ENCODE measurements around the gene AFF3. TPM values are rescaled to one million over a fixed set of nuclear protein-coding genes. Genes with fewer than 3 reads are reported as not detected.

AFF3 gene
- total and polyA plus RNA-seq, 2 of the 4 experiments (the other 2 are of a cell fraction), result 12.9 to 14.3 TPM

DNA sequence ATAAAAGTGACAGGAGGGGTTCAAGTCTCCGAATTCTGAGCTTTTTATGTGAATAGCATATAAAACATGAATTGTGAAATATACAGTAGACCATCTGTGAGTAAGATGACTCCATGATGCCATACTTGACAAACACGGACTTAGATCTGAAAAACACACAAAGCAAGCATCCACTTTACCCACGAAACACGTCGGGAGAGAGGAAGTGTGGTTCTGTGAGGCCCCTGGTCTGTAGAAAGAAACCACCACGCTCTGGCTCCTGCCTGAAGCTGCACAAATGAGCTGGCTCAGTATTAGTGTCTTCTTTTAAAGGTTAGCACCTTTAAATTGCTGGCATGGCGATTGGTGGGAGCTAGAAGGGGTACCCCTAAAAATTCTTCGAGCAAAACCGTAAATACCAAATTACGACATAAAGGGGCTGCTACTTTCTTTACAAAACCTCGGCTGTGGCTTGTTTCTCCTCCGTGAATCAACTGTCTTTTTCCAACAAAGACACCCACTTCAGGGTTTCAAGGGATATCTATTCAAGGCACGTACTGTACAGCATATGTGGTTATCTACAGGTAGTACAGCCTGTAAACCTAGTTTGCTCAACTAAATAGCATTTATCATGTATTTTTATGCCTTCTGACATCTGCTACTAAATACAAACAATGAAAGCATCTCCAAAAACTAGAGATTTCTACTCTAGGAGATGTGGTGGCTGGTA, 70.9 kb downstream of the AFF3 start:
- POLR2A ChIA-PET (ENCODE audit: unreplicated experiment), result no interaction called here
- no peak overlapping the region for H2AFZ ChIP-seq (replicated peaks; ENCODE audit: low read length, poor library complexity)
- no TSS peak for BruUV-seq (replicated peaks)

More for the DNA sequence above, 70.9 kb downstream of the AFF3 start:
- peaks cover 35 to 51% of the 10 kb centered on the region in 2 experiments for H3K79me1 ChIP-seq (ENCODE audit: low read depth in 1 of 2, low read length in 2 of 2)
- TF ChIP-seq, protein P1, sequence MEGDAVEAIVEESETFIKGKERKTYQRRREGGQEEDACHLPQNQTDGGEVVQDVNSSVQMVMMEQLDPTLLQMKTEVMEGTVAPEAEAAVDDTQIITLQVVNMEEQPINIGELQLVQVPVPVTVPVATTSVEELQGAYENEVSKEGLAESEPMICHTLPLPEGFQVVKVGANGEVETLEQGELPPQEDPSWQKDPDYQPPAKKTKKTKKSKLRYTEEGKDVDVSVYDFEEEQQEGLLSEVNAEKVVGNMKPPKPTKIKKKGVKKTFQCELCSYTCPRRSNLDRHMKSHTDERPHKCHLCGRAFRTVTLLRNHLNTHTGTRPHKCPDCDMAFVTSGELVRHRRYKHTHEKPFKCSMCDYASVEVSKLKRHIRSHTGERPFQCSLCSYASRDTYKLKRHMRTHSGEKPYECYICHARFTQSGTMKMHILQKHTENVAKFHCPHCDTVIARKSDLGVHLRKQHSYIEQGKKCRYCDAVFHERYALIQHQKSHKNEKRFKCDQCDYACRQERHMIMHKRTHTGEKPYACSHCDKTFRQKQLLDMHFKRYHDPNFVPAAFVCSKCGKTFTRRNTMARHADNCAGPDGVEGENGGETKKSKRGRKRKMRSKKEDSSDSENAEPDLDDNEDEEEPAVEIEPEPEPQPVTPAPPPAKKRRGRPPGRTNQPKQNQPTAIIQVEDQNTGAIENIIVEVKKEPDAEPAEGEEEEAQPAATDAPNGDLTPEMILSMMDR (conservative IDR thresholded peaks at IDR 0.05; ENCODE audit: low read depth, low read length), result no peak
- TF ChIP-seq MAZ (IDR thresholded peaks at IDR 0.05; ENCODE audit: borderline replicate concordance, low read depth, low read length), result no peak
- TF ChIP-seq NFE2L2 (IDR thresholded peaks at IDR 0.05; ENCODE audit: low read depth, low read length), result no peak
- TF ChIP-seq, protein P2, sequence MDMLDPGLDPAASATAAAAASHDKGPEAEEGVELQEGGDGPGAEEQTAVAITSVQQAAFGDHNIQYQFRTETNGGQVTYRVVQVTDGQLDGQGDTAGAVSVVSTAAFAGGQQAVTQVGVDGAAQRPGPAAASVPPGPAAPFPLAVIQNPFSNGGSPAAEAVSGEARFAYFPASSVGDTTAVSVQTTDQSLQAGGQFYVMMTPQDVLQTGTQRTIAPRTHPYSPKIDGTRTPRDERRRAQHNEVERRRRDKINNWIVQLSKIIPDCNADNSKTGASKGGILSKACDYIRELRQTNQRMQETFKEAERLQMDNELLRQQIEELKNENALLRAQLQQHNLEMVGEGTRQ (IDR thresholded peaks at IDR 0.05; ENCODE audit: low read depth, low read length), result no peak
- TF ChIP-seq RAD21 (IDR thresholded peaks at IDR 0.05; ENCODE audit: low read length), result no peak
- no peak for TF ChIP-seq CHD1 (IDR thresholded peaks at IDR 0.05; ENCODE audit: low read depth, low read length)
- no peak for TF ChIP-seq ELK1 (IDR thresholded peaks at IDR 0.05; ENCODE audit: borderline replicate concordance, low read depth, low read length)
- TF ChIP-seq FOS (IDR thresholded peaks at IDR 0.05; ENCODE audit: low read depth, low read length), result no peak
- TF ChIP-seq SMC3 (IDR thresholded peaks at IDR 0.05; ENCODE audit: low read depth, low read length), result no peak
- TF ChIP-seq RFX5 (IDR thresholded peaks at IDR 0.05; ENCODE audit: low read depth, low read length), result no peak
- no peak for TF ChIP-seq BHLHE40 (IDR thresholded peaks at IDR 0.05; ENCODE audit: low read depth, low read length)
- no peak overlapping the region for H3K4me3 ChIP-seq (ENCODE audit: insufficient read depth, low read depth, low read length)
- no peak overlapping the region for H2AK9ac ChIP-seq (replicated peaks; ENCODE audit: low read depth, low read length, poor library complexity)
- no peak overlapping the region for H3K56ac ChIP-seq (ENCODE audit: extremely low read depth, insufficient read depth, low read length)
- H4K20me1 ChIP-seq (ENCODE audit: insufficient read depth, low read length), result no peaks in the 10 kb centered on the region
- no peak overlapping the region for H3K14ac ChIP-seq (replicated peaks; ENCODE audit: low read depth, low read length)
- H2BK5ac ChIP-seq (ENCODE audit: low read depth, low read length, poor library complexity, severe bottlenecking), result no peak overlapping the region
- in situ Hi-C loops (cut with MboI; ENCODE audit: low sequenced_read_pairs) (no loop called here), intact Hi-C loops (cut with micrococcal nuclease) (no loop called here), dilution Hi-C loops (cut with HindIII; ENCODE audit: low sequenced_read_pairs, unreplicated experiment) (no loop called here)
- no peak for ATAC-seq (ENCODE audit: low read depth)
- H4K91ac ChIP-seq (ENCODE audit: insufficient read depth, low read depth, low read length), result no peak overlapping the region
- no peak overlapping the region for H3K4ac ChIP-seq (ENCODE audit: low read depth, low read length)
- H2BK20ac ChIP-seq (ENCODE audit: low read depth, low read length), result no peak overlapping the region
- CTCF ChIA-PET, result no interaction called here
- H3K9me1 ChIP-seq (ENCODE audit: insufficient read depth, low read length), result peaks cover 6% of the 10 kb centered on the region
- H2BK15ac ChIP-seq (ENCODE audit: low read depth, low read length), result no peak overlapping the region
- no peak overlapping the region for H3K27ac ChIP-seq (ENCODE audit: insufficient read depth, low read length)
- H3K23ac ChIP-seq (ENCODE audit: low read depth, low read length), result no peak overlapping the region
- H3K9me3 ChIP-seq (ENCODE audit: control insufficient read depth, insufficient read depth, low read length), result no peaks in the 10 kb centered on the region
- peaks cover 12% of the 10 kb centered on the region; the same call in 1 of the 2 replicates for H3K36me3 ChIP-seq (ENCODE audit: control insufficient read depth, insufficient read depth, low read length)
- WGBS, 2 experiments (ENCODE audit: extremely low coverage in 2 of 2, insufficient read length in 1 of 2), result 90% methylated on average over 2 of the region's 13 CpGs; no CpG with 5 or more reads in 1 of the 2 experiments
- H3K27me3 ChIP-seq (ENCODE audit: control insufficient read depth, insufficient read depth, low read length), result no peaks in the 10 kb centered on the region
- H2BK120ac ChIP-seq (ENCODE audit: low read depth, low read length), result no peak overlapping the region
- H2AK5ac ChIP-seq (ENCODE audit: low read depth, low read length), result no peak overlapping the region
- peaks cover 10% of the 10 kb centered on the region for H3K4me1 ChIP-seq (ENCODE audit: control insufficient read depth, insufficient read depth, low read length)
- no peak overlapping the region for H4K8ac ChIP-seq (ENCODE audit: low read depth in 2 of 2, low read length in 2 of 2)
- no peak overlapping the region for H4K5ac ChIP-seq (ENCODE audit: low read depth, low read length)
- no peak overlapping the region for H3K18ac ChIP-seq (ENCODE audit: low read depth, low read length)
- no peak overlapping the region for H3K4me2 ChIP-seq (ENCODE audit: low read depth, low read length)
- no peak overlapping the region for H3K9ac ChIP-seq (ENCODE audit: low read depth, low read length)
- no peak for DNase-seq

All from IMR-90 (cell line).